GM18858 (cell line): Measurements from ENCODE around the gene ARL8A.
"Not testable (repeated sequence)": the region's sequence is repeated elsewhere in the genome, so short reads cannot be mapped to it uniquely, and the experiment has no call there.

ENCODE experiments used
- ATAC-seq: cut with Tn5 transposase; IDR thresholded peaks from one replicate; pipeline ENCODE4 v1.9.1; 2021; ENCODE audit not compliant: unreplicated experiment

The ARL8A gene

DNA sequence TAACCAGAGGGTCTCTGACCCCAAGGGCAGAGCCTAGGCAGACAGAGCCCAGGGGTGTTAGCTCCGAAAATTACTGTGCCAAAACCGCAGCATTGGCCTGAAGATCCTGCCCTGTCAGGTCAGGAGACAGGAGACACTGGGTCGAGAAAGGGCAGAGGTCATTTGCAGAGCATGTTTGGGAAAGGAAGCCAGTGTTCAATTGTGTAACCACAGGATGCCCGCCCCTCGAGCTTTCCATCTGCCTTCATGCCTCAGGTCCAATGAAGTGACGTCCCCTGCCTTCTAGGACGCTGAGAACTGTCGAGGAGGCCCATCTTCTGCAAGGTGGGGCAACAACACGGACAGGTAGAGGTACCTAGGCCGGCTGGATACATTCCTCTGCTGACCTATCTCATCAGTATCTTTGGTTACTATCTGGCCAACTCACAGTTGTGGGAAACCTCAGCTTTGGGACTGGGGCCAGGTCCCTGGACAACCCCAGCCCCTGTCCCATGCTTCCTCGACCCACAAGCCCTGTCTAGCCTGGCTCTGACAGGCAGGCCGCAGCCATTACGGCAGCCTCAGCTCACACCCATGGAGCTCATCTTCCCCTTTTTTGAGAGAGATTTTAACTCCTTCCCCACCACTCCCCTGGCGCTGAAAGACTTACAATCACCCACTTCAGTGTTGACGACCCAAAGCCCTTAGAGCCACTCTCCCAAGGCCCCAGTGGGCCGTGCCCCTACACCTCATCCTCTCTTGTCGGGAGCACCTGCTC, 1.3 kb downstream of the ARL8A start:
- ATAC-seq = no peak

DNA sequence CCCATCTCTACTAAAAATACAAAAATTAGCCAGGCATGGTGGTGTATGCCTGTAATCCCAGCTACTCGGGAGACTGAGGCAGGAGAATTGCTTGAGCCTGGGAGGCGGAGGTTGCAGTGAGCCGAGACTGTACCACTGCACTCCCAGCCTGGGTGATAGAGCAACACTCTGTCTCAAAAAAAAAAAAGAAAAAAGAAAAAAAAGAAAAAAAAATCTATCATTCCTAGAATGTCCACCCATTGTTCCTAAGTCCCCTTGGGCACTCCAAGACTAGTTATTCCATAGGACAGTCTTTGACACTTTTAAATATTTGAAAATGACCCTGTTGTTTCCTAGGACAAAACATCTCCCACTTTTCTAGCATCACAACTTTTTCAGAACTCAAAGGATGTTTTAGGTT, 3.1 kb downstream of the ARL8A start:
- ATAC-seq = not testable (repeated sequence)

DNA sequence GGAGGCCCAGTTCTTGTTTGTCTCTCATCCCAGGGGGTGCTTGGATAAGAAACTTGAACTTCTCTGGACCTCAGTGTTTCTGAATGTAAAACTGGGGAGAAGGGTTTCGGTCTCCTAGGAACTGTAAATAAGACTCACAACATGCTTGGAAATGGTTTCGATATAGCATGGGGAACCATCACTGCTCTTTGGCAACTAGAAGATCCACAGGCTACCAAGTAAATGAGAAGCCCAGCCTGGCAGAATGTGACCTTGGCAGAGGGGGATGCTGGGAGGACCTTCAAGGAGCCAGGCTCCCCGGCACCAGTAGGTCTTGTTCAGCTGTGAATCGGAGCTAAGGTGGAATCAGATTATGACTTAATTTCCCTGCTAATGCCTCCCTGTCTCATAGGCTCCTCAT, 3.7 kb downstream of the ARL8A start:
- ATAC-seq = no peak

DNA sequence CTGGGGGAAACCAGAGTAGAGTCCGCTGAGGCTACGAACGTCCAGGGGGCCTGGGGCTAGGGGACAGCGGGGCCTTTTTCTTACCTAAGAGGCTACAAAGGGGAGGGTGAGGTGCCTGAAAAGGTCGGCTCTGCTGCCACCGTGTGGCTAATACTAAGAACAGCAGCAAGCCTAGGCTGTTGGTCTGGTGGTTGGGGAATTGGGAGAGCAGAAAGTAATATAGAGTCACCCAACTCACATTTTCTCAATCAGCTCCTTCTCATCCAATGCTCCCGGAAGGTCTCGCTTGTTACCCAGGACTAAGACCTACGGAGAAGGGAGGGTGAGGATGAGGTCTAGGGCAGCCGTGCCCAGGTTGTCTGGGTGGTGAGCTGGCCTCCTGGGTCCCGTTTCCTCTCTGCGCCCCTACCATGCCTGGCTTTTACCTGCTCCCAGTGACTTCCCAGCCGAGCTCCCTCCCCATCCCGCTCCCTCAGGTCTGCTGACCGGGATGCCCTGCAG, 9.3 kb downstream of the ARL8A start:
- ATAC-seq = no peak

DNA sequence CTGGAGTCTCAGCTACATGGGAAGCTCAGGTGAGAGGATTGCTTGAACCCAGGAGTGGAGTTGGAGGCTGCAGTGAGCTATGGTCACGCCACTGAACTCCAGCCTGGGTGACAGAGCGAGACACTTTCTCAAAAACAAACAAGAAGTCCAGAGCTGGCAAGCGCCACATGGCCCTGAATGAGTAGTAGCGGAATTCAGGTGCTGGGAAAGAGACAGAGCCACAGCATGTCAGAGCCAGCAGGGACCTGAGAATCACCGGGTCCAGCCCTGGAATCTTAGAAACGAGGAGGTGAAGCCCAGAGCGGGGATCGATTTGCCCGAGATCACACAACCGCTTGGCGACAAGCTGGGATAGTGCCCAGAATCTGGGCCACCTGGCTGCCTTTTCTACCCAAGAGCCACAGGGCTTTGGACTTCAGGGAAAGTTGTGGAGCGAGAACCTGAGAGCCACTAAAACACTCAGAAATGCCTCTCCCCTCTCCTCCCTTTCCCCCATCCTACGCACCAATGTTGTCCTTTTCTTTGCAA, 9.8 kb downstream of the ARL8A start:
- ATAC-seq = no peak

DNA sequence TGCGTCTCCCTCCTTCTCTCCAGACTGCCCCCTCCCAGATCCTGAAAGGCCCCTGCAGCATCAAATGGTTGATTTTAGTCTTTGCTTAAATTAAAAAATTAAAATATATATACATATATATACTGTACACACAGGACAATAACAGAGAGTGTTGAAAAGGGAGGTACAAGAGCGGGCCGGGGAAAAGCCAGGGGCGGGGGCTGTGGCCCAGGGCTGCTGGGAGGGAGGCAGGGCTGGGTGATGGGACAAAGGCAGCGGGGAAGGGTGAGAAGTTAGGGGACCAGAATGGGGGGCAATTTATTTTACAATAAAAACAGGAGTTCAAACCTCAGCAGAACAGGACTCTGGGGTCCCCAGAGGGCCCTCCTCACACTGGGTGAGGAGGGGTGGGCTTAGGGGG, 10.5 kb downstream of the ARL8A start:
- ATAC-seq = no peak

DNA sequence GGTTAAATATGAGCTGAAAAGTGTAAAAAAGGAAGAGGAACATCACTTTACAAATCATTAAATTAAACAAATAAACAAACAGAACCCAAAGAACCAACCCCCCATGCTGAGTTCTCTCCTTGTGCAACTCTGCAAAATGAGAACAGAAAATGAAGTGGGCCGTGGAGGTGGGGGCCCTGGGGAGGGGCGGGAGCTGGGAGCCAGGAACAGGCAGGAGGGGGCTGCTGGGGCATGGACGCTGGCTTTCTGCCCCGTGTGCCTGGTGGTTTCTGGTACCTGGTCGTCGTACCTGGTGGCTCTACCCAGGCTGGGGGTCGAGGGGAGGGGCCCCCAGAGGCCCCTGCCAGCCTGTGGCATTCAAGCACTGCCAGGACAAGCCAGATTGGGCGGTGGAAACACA, 11.0 kb downstream of the ARL8A start:
- no peak for ATAC-seq

DNA sequence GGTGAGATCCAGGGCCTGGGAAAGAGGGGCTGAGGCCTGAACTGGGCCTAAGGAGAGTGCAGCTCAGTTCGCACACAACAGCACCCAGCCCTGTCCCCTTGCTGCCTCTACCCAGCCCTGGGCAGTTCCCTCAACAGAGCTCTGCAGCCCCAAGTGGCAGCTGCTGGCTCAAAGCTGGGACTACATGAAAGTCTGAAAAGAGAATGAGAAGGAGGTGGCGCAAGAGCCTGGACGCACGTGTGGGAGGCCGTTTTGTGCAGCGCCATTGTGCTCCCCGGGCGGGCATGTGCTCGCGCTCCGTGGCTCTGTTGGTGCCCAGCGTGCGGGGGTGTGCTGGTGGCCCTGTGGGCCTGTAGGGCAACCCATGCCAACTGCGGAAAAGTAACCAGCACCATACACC, 11.5 kb downstream of the ARL8A start:
- no peak for ATAC-seq

DNA sequence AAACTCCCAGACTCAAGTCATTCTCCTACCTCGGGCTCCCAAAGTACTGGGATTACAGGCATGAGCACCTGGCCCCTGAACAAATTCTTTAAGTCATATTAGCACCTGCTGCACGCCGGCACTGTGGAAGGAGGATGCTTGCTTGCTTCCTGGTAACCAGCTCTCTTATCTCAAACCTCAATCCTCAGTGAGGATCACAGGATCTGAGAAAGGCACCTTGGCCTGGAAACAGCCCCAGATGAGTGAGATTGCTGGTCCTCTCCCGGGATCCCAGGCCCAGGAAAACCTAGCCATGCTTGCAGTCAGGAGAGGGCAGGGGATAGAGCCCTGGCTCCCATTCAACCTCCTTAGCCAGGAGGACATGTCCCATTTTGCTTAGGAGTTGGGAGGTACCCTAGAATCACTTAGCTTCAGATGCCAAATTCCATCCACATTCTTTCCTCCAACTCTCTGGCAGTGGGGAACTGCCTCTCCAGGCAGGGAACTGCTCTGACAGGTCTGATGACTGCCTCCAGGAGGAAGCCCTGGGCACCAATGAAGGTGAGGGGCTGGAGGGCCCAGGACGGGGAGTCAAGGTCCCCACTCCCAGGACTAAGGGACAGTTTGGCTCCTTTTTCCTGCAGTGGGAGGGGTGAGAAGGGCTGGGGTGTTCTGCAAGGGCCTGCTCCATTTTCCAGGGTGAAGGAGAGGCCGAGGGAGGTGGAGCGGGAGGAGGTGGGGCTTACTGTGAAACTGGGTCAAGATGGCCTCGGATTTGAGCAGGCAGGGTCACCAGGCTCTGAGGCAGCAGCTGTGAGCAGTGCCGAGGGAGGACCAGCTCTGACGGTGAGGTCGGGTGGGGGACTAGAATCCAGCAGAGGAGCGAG, 12.3 kb downstream of the ARL8A start:
- no peak for ATAC-seq

DNA sequence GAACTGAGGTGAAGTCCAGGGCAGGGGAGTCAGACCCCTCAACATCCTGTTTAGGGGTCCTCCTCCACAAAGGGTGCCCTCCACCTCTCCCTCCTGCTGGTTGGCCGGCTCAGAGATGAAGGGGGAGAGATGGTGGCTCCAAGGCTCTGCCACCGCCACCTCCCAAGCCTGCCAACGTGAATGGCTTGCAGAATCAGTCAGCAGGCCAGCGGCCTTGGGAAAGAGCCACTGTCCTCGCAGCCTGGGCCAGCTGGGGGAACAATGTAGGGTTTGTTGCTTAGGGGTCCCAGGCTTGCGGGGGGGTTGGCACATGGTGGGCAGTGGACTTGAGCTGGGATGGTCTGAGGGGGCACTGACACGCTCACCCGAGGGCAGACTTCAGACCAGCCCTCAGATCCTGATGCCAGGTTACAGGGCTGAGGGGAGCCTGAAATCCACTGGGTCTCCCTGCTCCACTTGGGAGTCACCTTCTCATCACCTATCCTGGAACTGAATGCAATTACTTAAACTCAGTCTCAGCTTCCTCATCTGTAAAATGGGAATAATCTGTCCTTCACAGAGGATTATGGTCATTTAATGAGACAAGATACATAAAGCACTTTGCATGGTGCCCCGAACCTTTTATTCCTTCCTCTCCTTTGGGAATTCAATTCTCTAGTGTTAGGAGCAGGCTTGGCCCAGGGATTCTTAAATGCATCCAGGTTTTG, 13.6 kb downstream of the ARL8A start:
- no peak for ATAC-seq

DNA sequence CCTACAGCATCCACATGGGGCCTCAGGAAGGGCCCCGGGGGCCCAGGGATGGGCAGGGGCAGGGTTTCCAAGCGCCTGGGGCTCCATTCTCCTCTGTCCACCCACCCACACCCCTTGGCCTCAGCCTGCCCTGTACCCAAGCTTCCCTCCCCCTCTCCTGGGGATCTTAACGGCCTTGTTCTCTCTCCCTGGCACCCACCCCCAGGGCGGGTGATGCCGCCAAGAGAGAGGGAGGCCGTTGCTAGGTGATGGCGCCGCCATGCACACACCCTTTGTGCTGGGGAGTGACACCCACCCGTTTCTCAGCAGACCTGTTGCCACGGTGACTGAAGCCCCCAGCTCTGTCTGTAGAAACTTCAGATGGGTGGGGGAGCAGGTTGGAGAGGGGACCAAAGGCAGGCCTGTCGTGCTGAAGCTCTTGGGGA, 14.2 kb downstream of the ARL8A start:
- no peak for ATAC-seq

DNA sequence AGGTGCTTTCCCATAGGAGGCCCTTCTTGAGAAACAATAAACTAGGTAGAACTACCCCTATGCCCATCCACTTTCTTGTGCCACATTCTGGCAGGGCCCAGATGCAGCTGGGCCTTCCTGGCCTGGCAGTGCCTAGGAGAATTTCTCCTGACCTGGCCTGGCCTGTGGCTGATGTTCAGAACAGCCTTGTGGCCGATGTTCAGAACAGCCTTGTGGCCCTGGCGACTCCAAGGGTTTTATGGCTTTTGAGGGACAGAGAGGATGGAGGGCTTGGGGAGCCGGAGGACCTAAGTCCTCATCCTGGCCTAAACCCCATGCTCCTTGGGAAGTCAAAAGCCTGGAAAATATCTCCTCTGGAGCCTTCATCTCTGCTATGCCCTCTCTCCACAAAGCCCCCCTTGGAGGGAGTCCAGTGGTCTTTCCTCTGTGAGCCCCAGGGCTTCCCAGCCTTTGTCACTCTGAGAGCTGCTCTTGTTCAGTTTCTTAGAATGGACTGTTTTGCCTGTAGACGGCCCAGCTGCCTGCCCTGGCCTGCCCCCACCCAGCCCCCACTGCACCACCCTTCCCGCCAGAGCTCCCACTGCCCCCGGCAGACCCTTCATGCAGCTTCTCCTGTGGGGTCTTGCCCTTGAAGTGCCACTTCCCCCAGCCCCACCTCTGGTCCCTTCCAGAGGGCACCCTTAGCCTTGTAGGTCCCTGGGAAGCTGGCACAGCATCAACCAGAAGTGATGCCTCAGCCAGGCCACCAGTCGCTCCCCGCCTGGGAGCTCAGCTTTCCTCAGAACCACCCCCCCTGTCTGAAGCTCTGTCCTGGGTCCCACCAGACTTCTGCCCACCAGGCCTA, 14.9 kb downstream of the ARL8A start:
- ATAC-seq = no peak

DNA sequence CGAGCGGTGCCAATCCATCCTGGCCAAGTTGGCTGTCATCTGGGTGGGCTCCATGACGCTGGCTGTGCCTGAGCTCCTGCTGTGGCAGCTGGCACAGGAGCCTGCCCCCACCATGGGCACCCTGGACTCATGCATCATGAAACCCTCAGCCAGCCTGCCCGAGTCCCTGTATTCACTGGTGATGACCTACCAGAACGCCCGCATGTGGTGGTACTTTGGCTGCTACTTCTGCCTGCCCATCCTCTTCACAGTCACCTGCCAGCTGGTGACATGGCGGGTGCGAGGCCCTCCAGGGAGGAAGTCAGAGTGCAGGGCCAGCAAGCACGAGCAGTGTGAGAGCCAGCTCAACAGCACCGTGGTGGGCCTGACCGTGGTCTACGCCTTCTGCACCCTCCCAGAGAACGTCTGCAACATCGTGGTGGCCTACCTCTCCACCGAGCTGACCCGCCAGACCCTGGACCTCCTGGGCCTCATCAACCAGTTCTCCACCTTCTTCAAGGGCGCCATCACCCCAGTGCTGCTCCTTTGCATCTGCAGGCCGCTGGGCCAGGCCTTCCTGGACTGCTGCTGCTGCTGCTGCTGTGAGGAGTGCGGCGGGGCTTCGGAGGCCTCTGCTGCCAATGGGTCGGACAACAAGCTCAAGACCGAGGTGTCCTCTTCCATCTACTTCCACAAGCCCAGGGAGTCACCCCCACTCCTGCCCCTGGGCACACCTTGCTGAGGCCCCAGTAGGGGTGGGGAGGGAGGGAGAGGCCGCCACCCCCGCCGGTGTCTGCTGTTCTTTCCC, 16.5 kb downstream of the ARL8A start:
- no peak for ATAC-seq

DNA sequence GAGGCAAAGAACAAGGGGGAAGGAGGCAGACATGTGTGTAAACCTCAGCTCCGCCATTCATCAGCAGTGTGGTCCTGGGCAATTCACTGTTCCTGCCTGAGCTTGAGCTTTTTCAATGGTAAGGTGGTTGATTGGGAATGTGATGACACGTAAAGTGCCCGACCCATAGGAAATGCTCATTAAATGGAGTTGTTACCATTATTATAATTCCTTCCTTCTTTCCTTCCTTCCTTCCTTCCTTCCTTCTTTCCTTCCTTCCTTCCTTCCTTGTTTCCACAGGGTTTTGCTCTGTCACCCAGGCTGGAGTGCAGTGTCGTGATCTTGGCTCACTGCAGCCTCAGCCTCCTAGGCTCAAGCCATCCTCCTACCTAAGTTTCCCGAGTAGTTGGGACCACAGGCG, 17.5 kb downstream of the ARL8A start:
- ATAC-seq = no peak

DNA sequence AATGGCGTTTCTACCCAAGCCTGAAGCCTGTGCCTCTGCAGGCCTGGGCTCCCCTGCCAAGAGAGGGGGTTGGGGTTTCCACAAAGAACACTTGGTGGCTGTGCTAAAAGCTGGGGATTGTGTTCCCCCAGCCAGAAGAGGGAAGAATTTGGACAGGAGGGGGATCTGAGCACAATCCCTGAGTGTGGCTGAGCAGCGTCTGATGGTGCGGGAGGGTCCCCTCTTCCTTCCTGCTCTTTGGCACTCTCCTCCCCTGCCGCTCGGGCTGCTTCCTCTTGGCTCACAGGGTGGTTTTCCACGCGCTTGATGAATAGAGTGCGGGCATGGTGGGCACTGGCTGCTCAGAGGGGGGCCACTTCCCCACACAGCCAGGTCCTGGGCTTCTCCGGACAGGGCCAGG, 18.1 kb downstream of the ARL8A start:
- no peak for ATAC-seq

DNA sequence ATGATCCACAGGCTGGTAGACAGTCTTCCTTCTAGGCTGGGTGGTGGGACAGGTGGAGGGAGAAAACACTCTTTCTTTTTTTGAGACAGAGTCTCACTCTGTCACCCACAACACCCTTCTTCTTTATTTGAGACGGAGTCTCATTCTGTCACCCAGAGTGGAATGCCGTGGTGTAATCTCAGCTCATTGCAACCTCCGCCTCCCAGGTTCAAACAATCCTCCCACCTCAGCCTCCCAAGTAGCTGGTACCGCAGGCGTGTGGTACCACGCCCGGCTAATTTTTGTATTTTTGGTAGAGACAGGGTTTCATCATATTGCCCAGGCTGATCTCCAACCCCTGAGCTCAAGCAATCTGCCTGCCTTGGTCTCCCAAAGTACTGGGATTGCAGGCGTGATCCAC, 18.9 kb downstream of the ARL8A start:
- no peak for ATAC-seq

DNA sequence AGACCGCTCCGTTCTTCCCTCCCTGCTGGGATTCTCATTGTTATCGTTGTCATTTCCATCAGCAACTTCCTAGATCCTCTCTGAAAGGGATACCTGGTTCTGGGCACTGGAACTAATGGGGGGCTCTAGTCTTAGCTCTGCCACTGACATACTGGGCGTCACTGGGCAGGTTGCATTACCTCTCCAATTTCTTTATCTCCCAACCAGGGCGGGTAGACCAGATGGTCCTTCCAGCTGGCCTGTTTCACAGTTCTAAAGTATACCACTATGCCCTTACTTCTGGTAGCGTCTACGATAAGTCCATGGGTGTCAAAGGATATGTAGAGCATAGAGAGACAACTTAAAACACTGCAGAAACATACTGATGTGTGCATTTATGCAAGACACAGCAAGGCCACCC, 20.4 kb downstream of the ARL8A start:
- no peak for ATAC-seq

DNA sequence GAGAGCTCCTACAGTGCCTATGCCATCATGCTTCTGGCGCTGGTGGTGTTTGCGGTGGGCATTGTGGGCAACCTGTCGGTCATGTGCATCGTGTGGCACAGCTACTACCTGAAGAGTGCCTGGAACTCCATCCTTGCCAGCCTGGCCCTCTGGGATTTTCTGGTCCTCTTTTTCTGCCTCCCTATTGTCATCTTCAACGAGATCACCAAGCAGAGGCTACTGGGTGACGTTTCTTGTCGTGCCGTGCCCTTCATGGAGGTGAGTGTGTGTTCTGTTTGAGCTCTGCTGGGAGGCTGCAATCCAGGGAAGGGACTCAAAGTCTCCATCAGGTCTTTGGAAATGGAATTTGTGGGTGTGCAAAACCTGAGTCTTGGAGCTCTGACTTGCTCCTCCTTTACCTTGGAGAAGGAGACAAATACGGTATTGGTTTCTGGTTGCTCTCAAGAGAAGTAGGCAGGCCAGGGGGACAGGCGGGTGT, 21.2 kb downstream of the ARL8A start:
- ATAC-seq = no peak

DNA sequence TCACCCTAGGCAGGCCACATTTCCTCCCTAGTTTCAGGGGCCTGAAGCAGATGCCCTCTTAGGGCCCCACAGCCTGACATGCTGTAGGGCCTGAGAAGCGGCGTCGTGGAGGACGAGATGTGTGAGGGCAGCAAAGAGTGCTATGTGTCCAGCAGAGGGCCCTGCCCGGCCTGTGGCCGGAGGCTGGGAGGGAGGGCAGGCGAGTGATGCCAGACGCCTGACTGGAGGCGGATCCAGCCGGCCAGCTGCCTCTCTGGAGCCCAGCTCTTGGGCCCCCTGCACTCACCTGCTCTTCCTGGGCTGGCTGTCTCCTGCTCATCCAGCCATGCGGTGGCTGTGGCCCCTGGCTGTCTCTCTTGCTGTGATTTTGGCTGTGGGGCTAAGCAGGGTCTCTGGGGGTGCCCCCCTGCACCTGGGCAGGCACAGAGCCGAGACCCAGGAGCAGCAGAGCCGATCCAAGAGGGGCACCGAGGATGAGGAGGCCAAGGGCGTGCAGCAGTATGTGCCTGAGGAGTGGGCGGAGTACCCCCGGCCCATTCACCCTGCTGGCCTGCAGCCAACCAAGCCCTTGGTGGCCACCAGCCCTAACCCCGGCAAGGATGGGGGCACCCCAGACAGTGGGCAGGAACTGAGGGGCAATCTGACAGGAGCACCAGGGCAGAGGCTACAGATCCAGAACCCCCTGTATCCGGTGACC, 21.8 kb downstream of the ARL8A start, which contains the start of gene GPR37L1:
TSS of gene GPR37L1 (plus strand) at position 279 of the 697 bp plus-strand sequence. CDS start at position 326, 47 bp downstream.
- ATAC-seq = no peak
